Sigmoid colon (tissue), 7 donors: Measurements from ENCODE around the gene RANBP9. TPM values are rescaled to one million over a fixed set of nuclear protein-coding genes. Genes with fewer than 3 reads are reported as not detected.

ENCODE experiments used
- DNase-seq: peaks from one replicate; pipeline ENCODE4 v3.0.0-alpha.2; 2019
- H3K27ac ChIP-seq, 4 donors: fragments of 200-600 bp; sonication (generic); one replicate each; pipeline ENCODE4 v1.5.1; 2016 to 2019; ENCODE audit warnings: mild to moderate bottlenecking in 1 of 4
- H3K27me3 ChIP-seq, 3 donors: fragments of 200-600 bp; sonication (generic); one replicate each; pipeline ENCODE4 v1.5.1; 2019; ENCODE audit warnings: mild to moderate bottlenecking in 1 of 3
- H3K36me3 ChIP-seq, 4 donors: fragments of 200-600 bp; sonication (generic); one replicate each; pipeline ENCODE4 v1.5.1; 2016 to 2019
- H3K4me1 ChIP-seq, 4 donors: fragments of 200-600 bp; sonication (generic); one replicate each; pipeline ENCODE4 v1.5.1; 2017 to 2019
- H3K4me3 ChIP-seq, 4 donors: fragments of 200-600 bp; sonication (generic); one replicate each; pipeline ENCODE4 v1.5.1; 2017 to 2019; ENCODE audit warnings: mild to moderate bottlenecking in 2 of 4, moderate library complexity in 1 of 4
- H3K9me3 ChIP-seq, 4 donors: fragments of 200-600 bp in 3 of 4; sonication (generic) in 3 of 4; one replicate each; pipeline versions ENCODE4 v1.5.1 to v1.6.1; 2013 to 2019
- CTCF ChIP-seq, 4 experiments: fragments of 450-650 bp in 3 of 4; fragments of 200-600 bp in 1 of 4; IDR thresholded peaks; one replicate each; pipeline ENCODE4 v1.5.1; 2016 to 2019; ENCODE audit warnings: antibody characterized with exemption in 4 of 4, mild to moderate bottlenecking in 3 of 4, moderate library complexity in 2 of 4
- EP300 ChIP-seq, 4 donors: sonication (generic); formaldehyde crosslinking; IDR thresholded peaks; one replicate each; pipeline ENCODE4 v1.6.1; 2017; ENCODE audit warnings: antibody characterized with exemption in 4 of 4
- POLR2A ChIP-seq, 2 donors: fragments of 450-650 bp; IDR thresholded peaks; one replicate each; pipeline ENCODE4 v1.6.1; 2016; ENCODE audit warnings: antibody characterized with exemption in 2 of 2, mild to moderate bottlenecking in 2 of 2, moderate library complexity in 2 of 2
- POLR2AphosphoS5 ChIP-seq, 4 donors: sonication (generic); formaldehyde crosslinking; IDR thresholded peaks; one replicate each; pipeline ENCODE4 v1.6.1; 2017; ENCODE audit warnings: antibody characterized with exemption in 4 of 4
- WGBS, 2 donors: extraction: QIAGEN DNeasy Blood & Tissue Kit; methylation state at CpG; one replicate each; pipeline ENCODE4 v1.1.7; 2013; 5-methylcytosine and 5-hydroxymethylcytosine counted together
- intact Hi-C: fragments of 100-400 bp; cut with DNase I; formaldehyde crosslinking; loops from one replicate; pipeline ENCODE4 v1.15.1; 2023
- polyA plus RNA-seq, 3 donors: library from polyadenylated mRNA; stranded (reverse); fragments of 200-250 nt; gene quantifications; one replicate each; pipeline ENCODE4 v1.2.3, GENCODE V29; 2013
- total RNA-seq, 4 donors: library from RNA; depleted of rRNA; stranded (reverse); fragments of >200 nt; gene quantifications; one replicate each; pipeline ENCODE4 v1.1.0, GENCODE V29; 2016
- donor health status: healthy with polysubstance abuse.
- donor health status: Bipolar disorder and iron deficiency.
- donor health status: healthy.

Gene RANBP9
- total and polyA plus RNA-seq, 7 donors: 19.4 to 84.3 (median 49.6) TPM

GRCh38 chr6:13641315-13641714 is 70.3 kb downstream of the RANBP9 start:
- no peak overlapping the region for H3K4me3 ChIP-seq
- intact Hi-C loops: no loop called here
- H3K27me3 ChIP-seq: no peaks in the 10 kb centered on the region
- H3K36me3 ChIP-seq: peaks cover 6 to 76% (median 12%) of the 10 kb centered on the region in 4 donors
- WGBS, 2 donors: 76 to 89% methylated on average over 5 of the region's 5 CpGs
- TF ChIP-seq POLR2A (IDR thresholded peaks at IDR 0.05) (no peak), CTCF (IDR thresholded peaks at IDR 0.05) (no peak), POLR2AphosphoS5 (IDR thresholded peaks at IDR 0.05) (no peak), EP300 (IDR thresholded peaks at IDR 0.05) (no peak)
- no peak for DNase-seq
- no peak overlapping the region for H3K27ac ChIP-seq
- no peaks in the 10 kb centered on the region for H3K4me1 ChIP-seq
- H3K9me3 ChIP-seq: no peaks in the 10 kb centered on the region

- no peaks in the 10 kb centered on the region for H3K9me3 ChIP-seq
- H3K36me3 ChIP-seq: peaks cover 6 to 75% (median 10%) of the 10 kb centered on the region in 4 donors
- H3K4me3 ChIP-seq: no peak overlapping the region
- DNase-seq: no peak
- H3K4me1 ChIP-seq: no peaks in the 10 kb centered on the region
- TF ChIP-seq EP300 (IDR thresholded peaks at IDR 0.05) (no peak), CTCF (IDR thresholded peaks at IDR 0.05) (no peak), POLR2AphosphoS5 (IDR thresholded peaks at IDR 0.05) (no peak)
- no peak overlapping the region for H3K27ac ChIP-seq
- no peaks in the 10 kb centered on the region for H3K27me3 ChIP-seq
- 89 to 95% methylated on average over 4 of the region's 4 CpGs for WGBS, 2 donors
- intact Hi-C loops: no loop called here
These were observed 73.0 kb downstream of the RANBP9 start for GRCh38 chr6:13638626-13639025.

- intact Hi-C loops: no loop called here
- 96 to 97% methylated on average over 1 of the region's 1 CpG for WGBS, 2 donors
- DNase-seq: no peak
- no peak overlapping the region for H3K27ac ChIP-seq
- no peak for TF ChIP-seq POLR2AphosphoS5 (IDR thresholded peaks at IDR 0.05)
- TF ChIP-seq POLR2A (IDR thresholded peaks at IDR 0.05): no peak
- no peak for TF ChIP-seq EP300 (IDR thresholded peaks at IDR 0.05)
- TF ChIP-seq CTCF (IDR thresholded peaks at IDR 0.05): no peak
- H3K4me3 ChIP-seq: no peak overlapping the region
- H3K27me3 ChIP-seq: no peaks in the 10 kb centered on the region
- no peaks in the 10 kb centered on the region for H3K4me1 ChIP-seq
- H3K9me3 ChIP-seq: no peaks in the 10 kb centered on the region
- peaks cover 6 to 75% (median 10%) of the 10 kb centered on the region in 4 donors for H3K36me3 ChIP-seq
These were observed 73.6 kb downstream of the RANBP9 start for GRCh38 chr6:13638014-13638413.

GRCh38 chr6:13635948-13636658 is 75.5 kb downstream of the RANBP9 start:
- Histone ChIP-seq H3K9me3 (no peaks in the 10 kb centered on the region), H3K36me3 (peaks cover 6 to 84% (median 13%) of the 10 kb centered on the region in 4 donors), H3K4me3 (no peak overlapping the region), H3K27me3 (no peaks in the 10 kb centered on the region), H3K4me1 (no peaks in the 10 kb centered on the region), H3K27ac (no peak overlapping the region)
- TF ChIP-seq POLR2AphosphoS5 (IDR thresholded peaks at IDR 0.05) (no peak), EP300 (IDR thresholded peaks at IDR 0.05) (no peak), POLR2A (IDR thresholded peaks at IDR 0.05) (no peak), CTCF (IDR thresholded peaks at IDR 0.05) (no peak)
- WGBS, 2 donors: 75 to 88% methylated on average over 4 of the region's 4 CpGs
- DNase-seq: no peak
- intact Hi-C loops: no loop called here

GRCh38 chr6:13633343-13633742 is 78.3 kb downstream of the RANBP9 start:
- peaks cover 4 to 85% (median 9%) of the 10 kb centered on the region in 4 donors for H3K36me3 ChIP-seq
- H3K4me1 ChIP-seq: no peaks in the 10 kb centered on the region
- no peaks in the 10 kb centered on the region for H3K27me3 ChIP-seq
- H3K9me3 ChIP-seq: no peaks in the 10 kb centered on the region
- 94 to 95% methylated on average over 2 of the region's 2 CpGs for WGBS, 2 donors
- H3K4me3 ChIP-seq: no peak overlapping the region
- TF ChIP-seq CTCF (IDR thresholded peaks at IDR 0.05) (no peak), POLR2AphosphoS5 (IDR thresholded peaks at IDR 0.05) (no peak), EP300 (IDR thresholded peaks at IDR 0.05) (no peak)
- intact Hi-C loops: no loop called here
- no peak for DNase-seq
- no peak overlapping the region for H3K27ac ChIP-seq
